ENCODE data around the gene ALDH7A1. TPM values are rescaled to one million over a fixed set of nuclear protein-coding genes. Genes with fewer than 3 reads are reported as not detected.

The ALDH7A1 gene
- total and polyA plus RNA-seq, 10 donors: 8.0 to 18.3 (median 12.5) TPM

DNA sequence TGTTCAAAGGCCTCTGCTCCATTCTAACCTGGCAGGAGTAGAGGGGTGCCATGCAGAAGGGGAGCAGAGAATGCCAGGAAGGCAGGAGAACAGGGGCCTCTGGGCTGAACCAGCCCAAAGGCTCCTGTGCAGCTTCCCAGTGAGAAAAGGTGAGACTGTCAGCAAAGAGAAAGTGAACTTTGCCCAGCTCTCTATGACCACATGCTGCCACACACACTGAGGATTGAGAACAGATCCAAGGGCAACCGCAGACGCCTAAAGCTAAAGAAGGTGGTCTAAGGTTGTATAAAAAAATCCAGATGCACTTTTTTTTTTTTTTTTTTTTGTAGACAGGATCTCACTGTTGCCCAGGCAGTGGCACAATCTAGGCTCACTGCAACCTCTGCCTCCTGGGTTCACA, 51.4 kb downstream of the ALDH7A1 start:
- Histone ChIP-seq H3K9me3 (no peaks in the 10 kb centered on the region), H3K27me3 (replicated peaks in 1 of 7) (no peaks in the 10 kb centered on the region), H3K4me3 (no peak overlapping the region), H3K27ac (no peak overlapping the region), H3K36me3 (peaks cover 0 to 9% (median 2%) of the 10 kb centered on the region in 6 donors), H3K4me1 (peaks cover 0 to 7% (median 2%) of the 10 kb centered on the region in 6 donors)
- DNase-seq: no peak
- TF ChIP-seq POLR2AphosphoS5 (IDR thresholded peaks at IDR 0.05): no peak
- TF ChIP-seq POLR2A (IDR thresholded peaks at IDR 0.05): no peak
- TF ChIP-seq, protein P1, sequence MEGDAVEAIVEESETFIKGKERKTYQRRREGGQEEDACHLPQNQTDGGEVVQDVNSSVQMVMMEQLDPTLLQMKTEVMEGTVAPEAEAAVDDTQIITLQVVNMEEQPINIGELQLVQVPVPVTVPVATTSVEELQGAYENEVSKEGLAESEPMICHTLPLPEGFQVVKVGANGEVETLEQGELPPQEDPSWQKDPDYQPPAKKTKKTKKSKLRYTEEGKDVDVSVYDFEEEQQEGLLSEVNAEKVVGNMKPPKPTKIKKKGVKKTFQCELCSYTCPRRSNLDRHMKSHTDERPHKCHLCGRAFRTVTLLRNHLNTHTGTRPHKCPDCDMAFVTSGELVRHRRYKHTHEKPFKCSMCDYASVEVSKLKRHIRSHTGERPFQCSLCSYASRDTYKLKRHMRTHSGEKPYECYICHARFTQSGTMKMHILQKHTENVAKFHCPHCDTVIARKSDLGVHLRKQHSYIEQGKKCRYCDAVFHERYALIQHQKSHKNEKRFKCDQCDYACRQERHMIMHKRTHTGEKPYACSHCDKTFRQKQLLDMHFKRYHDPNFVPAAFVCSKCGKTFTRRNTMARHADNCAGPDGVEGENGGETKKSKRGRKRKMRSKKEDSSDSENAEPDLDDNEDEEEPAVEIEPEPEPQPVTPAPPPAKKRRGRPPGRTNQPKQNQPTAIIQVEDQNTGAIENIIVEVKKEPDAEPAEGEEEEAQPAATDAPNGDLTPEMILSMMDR (IDR thresholded peaks at IDR 0.05 in 8 of 11, conservative IDR thresholded peaks at IDR 0.05 in 3 of 11): no peak
- WGBS, 5 donors: 97 to 100% (median 98%) methylated on average over 2 of the region's 2 CpGs
- intact Hi-C loops (cut with DNase I; ENCODE audit: low total_unique reads): no loop called here

DNA sequence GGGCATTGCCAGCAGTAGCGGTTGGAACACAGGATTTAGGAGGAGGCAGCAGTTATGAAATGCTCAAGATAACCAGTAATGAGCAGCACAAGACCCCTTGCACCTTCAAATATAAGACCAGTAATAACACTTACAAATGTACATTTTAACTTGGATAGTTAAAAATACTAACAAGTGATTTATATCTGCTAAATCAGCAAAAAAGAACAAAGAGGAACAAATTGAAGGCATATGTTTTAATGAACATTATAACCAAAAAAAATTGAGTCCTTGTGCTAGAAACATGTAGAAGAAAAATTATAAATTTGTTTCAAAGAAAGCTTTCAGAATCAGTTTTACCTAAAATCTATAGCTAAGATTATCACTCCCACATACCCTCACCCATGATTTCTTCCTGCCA, 52.0 kb downstream of the ALDH7A1 start:
- DNase-seq: no peak
- H3K36me3 ChIP-seq: peaks cover 0 to 5% (median 1%) of the 10 kb centered on the region in 6 donors
- peaks cover 0 to 7% (median 2%) of the 10 kb centered on the region in 6 donors for H3K4me1 ChIP-seq
- intact Hi-C loops (cut with DNase I; ENCODE audit: low total_unique reads): no loop called here
- H3K27me3 ChIP-seq (replicated peaks in 1 of 7): no peaks in the 10 kb centered on the region
- H3K9me3 ChIP-seq: no peaks in the 10 kb centered on the region
- no peak overlapping the region for H3K4me3 ChIP-seq
- 86 to 100% (median 95%) methylated on average over 1 of the region's 1 CpG for WGBS, 5 donors
- TF ChIP-seq POLR2AphosphoS5 (IDR thresholded peaks at IDR 0.05): no peak
- TF ChIP-seq, protein P1 (IDR thresholded peaks at IDR 0.05 in 8 of 11, conservative IDR thresholded peaks at IDR 0.05 in 3 of 11): no peak
- no peak for TF ChIP-seq POLR2A (IDR thresholded peaks at IDR 0.05)
- no peak overlapping the region for H3K27ac ChIP-seq

DNA sequence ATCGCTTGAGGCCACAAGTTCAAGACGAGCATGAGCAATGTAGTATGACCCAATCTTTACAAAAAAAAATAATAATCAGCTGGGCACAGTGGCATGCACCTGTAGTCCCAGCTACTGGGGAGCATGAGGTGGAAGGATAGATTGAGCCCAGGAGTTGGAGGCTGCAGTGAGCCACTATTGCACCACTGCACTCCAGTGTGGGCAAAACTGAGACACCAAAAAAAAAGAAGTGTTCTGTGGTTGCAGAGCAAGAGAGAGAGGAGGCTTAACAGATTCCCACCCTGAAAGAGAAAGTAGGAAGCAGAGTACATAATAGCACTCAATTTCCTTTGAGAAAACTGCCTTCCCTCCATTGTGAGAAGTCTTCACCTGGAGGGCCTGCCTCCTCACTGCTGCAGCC, 52.6 kb downstream of the ALDH7A1 start:
- intact Hi-C loops (cut with DNase I; ENCODE audit: low total_unique reads): no loop called here
- DNase-seq: no peak
- H3K9me3 ChIP-seq: no peaks in the 10 kb centered on the region
- peaks cover 0 to 5% (median 0%) of the 10 kb centered on the region in 6 donors for H3K36me3 ChIP-seq
- H3K4me1 ChIP-seq: peaks cover 0 to 7% (median 2%) of the 10 kb centered on the region in 6 donors
- WGBS, 5 donors: 45 to 72% (median 65%) methylated on average over 2 of the region's 2 CpGs
- TF ChIP-seq, protein P1 (IDR thresholded peaks at IDR 0.05 in 8 of 11, conservative IDR thresholded peaks at IDR 0.05 in 3 of 11): no peak
- TF ChIP-seq POLR2A (IDR thresholded peaks at IDR 0.05) (no peak), POLR2AphosphoS5 (IDR thresholded peaks at IDR 0.05) (no peak)
- no peak overlapping the region for H3K27ac ChIP-seq
- no peaks in the 10 kb centered on the region for H3K27me3 ChIP-seq (replicated peaks in 1 of 7)
- H3K4me3 ChIP-seq: no peak overlapping the region

DNA sequence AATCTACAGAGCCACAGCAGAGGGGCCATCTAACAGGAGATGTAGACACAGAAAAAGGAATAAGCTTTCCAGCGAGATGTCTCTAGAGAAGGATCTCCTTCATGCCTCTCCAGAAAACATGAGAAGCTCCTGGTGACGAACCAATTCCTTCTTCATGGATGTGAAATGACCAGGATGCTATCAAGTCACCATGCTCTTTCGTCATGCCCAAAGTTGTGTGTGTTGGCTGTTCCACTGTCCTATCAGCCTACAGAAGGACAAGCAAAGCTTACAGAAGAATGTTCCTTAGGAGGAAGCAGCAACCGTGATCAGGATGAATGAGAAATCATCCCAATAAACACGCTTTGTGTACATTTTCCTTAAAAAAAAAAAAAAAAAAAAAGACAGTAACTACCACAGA, 54.4 kb downstream of the ALDH7A1 start:
- WGBS, 5 donors: 77 to 92% (median 84%) methylated on average over 5 of the region's 5 CpGs
- Histone ChIP-seq H3K4me1 (peaks cover 0 to 7% (median 2%) of the 10 kb centered on the region in 6 donors), H3K9me3 (no peaks in the 10 kb centered on the region), H3K27ac (no peak overlapping the region), H3K36me3 (no peaks in the 10 kb centered on the region), H3K4me3 (no peak overlapping the region), H3K27me3 (replicated peaks in 1 of 7) (no peaks in the 10 kb centered on the region)
- intact Hi-C loops (cut with DNase I; ENCODE audit: low total_unique reads): no loop called here
- DNase-seq: no peak
- no peak for TF ChIP-seq POLR2A (IDR thresholded peaks at IDR 0.05)
- TF ChIP-seq, protein P1 (IDR thresholded peaks at IDR 0.05 in 8 of 11, conservative IDR thresholded peaks at IDR 0.05 in 3 of 11): no peak
- TF ChIP-seq POLR2AphosphoS5 (IDR thresholded peaks at IDR 0.05): no peak

Data from spleen (tissue), 11 donors.